ENCODE data around the gene ELL. TPM values are rescaled to one million over a fixed set of nuclear protein-coding genes. Genes with fewer than 3 reads are reported as not detected.
"Not testable (repeated sequence)": the region's sequence is repeated elsewhere in the genome, so short reads cannot be mapped to it uniquely, and the experiment has no call there.

Gene ELL
- total RNA-seq, 3 donors from 2014 or later (not counting 1 experiment from before 2014, with no cell fraction given): 61.1 to 64.3 (median 63.8) TPM

- Histone ChIP-seq H3K4me3 (ENCODE audit: low read length) (no peak overlapping the region), H3K27ac (ENCODE audit: low read length) (no peak overlapping the region), H3K4me1 (ENCODE audit: control insufficient read depth, insufficient read depth, low read length) (peaks cover 19% of the 10 kb centered on the region), H3K27me3 (ENCODE audit: control insufficient read depth, insufficient read depth, low read length) (no peaks in the 10 kb centered on the region), H3K9me3 (ENCODE audit: control insufficient read depth, insufficient read depth, low read length) (no peaks in the 10 kb centered on the region), H3K36me3 (ENCODE audit: control insufficient read depth, insufficient read depth, low read length) (no peaks in the 10 kb centered on the region)
- Mint-ChIP-seq H3K4me3 (no peak overlapping the region), H3K4me1 (peaks cover 0 to 11% of the 10 kb centered on the region in 2 donors), H3K27me3 (ENCODE audit: low read depth in 2 of 2) (no peaks in the 10 kb centered on the region), H3K27ac (no peak overlapping the region), H3K9me3 (no peaks in the 10 kb centered on the region), H3K36me3 (no peaks in the 10 kb centered on the region)
- 96% methylated on average over 8 of the region's 9 CpGs for WGBS (ENCODE audit: insufficient coverage)
- intact Hi-C loops (cut with micrococcal nuclease): no loop called here
- DNase-seq: no peak
- TF ChIP-seq CTCF (IDR thresholded peaks at IDR 0.05): no peak
- ATAC-seq: no peak
These were observed 115.1 kb downstream of the ELL start for GRCh38 chr19:18406749-18407148.

GRCh38 chr19:18405754-18406153 is 116.1 kb downstream of the ELL start:
- ATAC-seq; intact Hi-C loops (cut with micrococcal nuclease); H3K27ac ChIP-seq (ENCODE audit: low read length); DNase-seq; H3K27me3 ChIP-seq (ENCODE audit: control insufficient read depth, insufficient read depth, low read length); H3K27me3 Mint-ChIP-seq (ENCODE audit: low read depth in 2 of 2); H3K27ac Mint-ChIP-seq; H3K9me3 Mint-ChIP-seq; H3K36me3 ChIP-seq (ENCODE audit: control insufficient read depth, insufficient read depth, low read length); H3K4me3 Mint-ChIP-seq; H3K9me3 ChIP-seq (ENCODE audit: control insufficient read depth, insufficient read depth, low read length); H3K4me3 ChIP-seq (ENCODE audit: low read length); H3K36me3 Mint-ChIP-seq: not testable (repeated sequence)
- peaks cover 23% of the 10 kb centered on the region for H3K4me1 ChIP-seq (ENCODE audit: control insufficient read depth, insufficient read depth, low read length)
- 97% methylated on average over 10 of the region's 11 CpGs for WGBS (ENCODE audit: insufficient coverage)
- peaks cover 0 to 12% of the 10 kb centered on the region in 2 donors for H3K4me1 Mint-ChIP-seq

- H3K27me3 ChIP-seq (ENCODE audit: control insufficient read depth, insufficient read depth, low read length); ATAC-seq; DNase-seq; H3K4me3 Mint-ChIP-seq; H3K9me3 ChIP-seq (ENCODE audit: control insufficient read depth, insufficient read depth, low read length); H3K9me3 Mint-ChIP-seq; H3K27me3 Mint-ChIP-seq (ENCODE audit: low read depth in 2 of 2); H3K4me1 Mint-ChIP-seq; H3K36me3 Mint-ChIP-seq; H3K4me3 ChIP-seq (ENCODE audit: low read length); H3K36me3 ChIP-seq (ENCODE audit: control insufficient read depth, insufficient read depth, low read length); H3K27ac Mint-ChIP-seq; intact Hi-C loops (cut with micrococcal nuclease); H3K27ac ChIP-seq (ENCODE audit: low read length): not testable (repeated sequence)
- peaks cover 21% of the 10 kb centered on the region for H3K4me1 ChIP-seq (ENCODE audit: control insufficient read depth, insufficient read depth, low read length)
- whole genome bisulfite sequencing (ENCODE audit: insufficient coverage): 64% methylated on average over 18 of the region's 18 CpGs
These were observed 119.2 kb downstream of the ELL start for GRCh38 chr19:18402455-18403248.

GRCh38 chr19:18401580-18402112 is 120.2 kb downstream of the ELL start:
- Mint-ChIP-seq H3K27me3 (ENCODE audit: low read depth in 2 of 2) (no peaks in the 10 kb centered on the region), H3K4me3 (no peak overlapping the region), H3K27ac (peak overlapping the region in 1 of 2 donors; percentile 68), H3K36me3 (no peaks in the 10 kb centered on the region), H3K9me3 (no peaks in the 10 kb centered on the region), H3K4me1 (peaks cover 11 to 16% of the 10 kb centered on the region in 2 donors)
- TF ChIP-seq CTCF (IDR thresholded peaks at IDR 0.05): no peak
- peaks cover 29% of the 10 kb centered on the region for H3K4me1 ChIP-seq (ENCODE audit: control insufficient read depth, insufficient read depth, low read length)
- no peak overlapping the region for H3K4me3 ChIP-seq (ENCODE audit: low read length)
- 47% methylated on average over 7 of the region's 7 CpGs for WGBS (ENCODE audit: insufficient coverage)
- no peak for DNase-seq
- no peak overlapping the region for H3K27ac ChIP-seq (ENCODE audit: low read length)
- peak in 2 of 3 donors; percentile 41 to 57 for ATAC-seq
- no peaks in the 10 kb centered on the region for H3K9me3 ChIP-seq (ENCODE audit: control insufficient read depth, insufficient read depth, low read length)
- peaks cover 4% of the 10 kb centered on the region for H3K27me3 ChIP-seq (ENCODE audit: control insufficient read depth, insufficient read depth, low read length)
- intact Hi-C loops (cut with micrococcal nuclease): no loop called here
- H3K36me3 ChIP-seq (ENCODE audit: control insufficient read depth, insufficient read depth, low read length): no peaks in the 10 kb centered on the region

Measured in natural killer cell (primary cell).